ENCODE measurements around the gene RALGPS2. TPM values are rescaled to one million over a fixed set of nuclear protein-coding genes. Genes with fewer than 3 reads are reported as not detected.

Gene RALGPS2
- total and polyA plus RNA-seq, 2 experiments from 2014 or later = 18.1 to 49.6 TPM

DNA sequence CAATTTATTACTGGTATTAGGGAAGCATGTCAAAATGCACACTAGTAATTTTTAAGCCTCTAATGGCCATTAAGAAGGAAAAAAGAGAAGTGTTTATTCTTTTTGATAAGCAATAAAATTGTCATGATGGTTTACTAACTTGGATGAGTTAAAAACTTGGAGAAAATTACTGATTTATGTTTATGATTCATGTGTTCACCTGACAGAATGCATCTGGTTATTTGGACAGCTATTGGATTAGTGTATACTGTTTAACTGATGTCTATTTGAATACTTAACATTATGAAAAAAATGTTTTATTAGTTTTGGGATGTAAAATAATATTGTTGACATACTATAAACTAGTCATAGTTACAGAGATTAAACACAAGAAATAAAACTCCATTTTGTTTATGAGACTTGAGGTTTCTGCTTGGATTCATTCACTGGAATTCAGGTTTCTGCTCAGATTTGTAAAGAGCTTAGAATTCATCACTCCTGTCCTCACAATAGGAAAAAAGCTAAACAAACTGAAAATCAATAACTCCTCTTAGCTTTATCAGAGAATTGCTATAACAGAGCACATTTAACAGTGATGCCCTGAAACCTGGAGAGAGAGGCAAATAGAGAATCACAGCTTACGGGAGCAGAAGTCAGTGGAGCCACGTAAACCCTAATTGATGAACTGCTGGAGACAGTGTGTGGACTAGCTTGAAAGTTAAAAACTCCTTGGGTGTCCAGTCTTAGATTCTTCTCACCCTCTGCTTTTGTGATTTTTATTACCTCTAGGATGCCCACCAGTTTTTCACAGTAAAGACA lies 56.7 kb downstream of the RALGPS2 start:
- in situ Hi-C loops (cut with MboI) = no loop called here
- H3K9me3 ChIP-seq (ENCODE audit: low read depth) = no peaks in the 10 kb centered on the region
- no peak overlapping the region for H3K4me3 ChIP-seq
- no peak overlapping the region for H2AFZ ChIP-seq
- no peaks in the 10 kb centered on the region for H3K27me3 ChIP-seq (replicated peaks; ENCODE audit: insufficient read depth)
- peaks cover 10% of the 10 kb centered on the region for H3K4me1 ChIP-seq (ENCODE audit: insufficient read depth)
- H3K9me2 ChIP-seq (ENCODE audit: insufficient read depth) = no peaks in the 10 kb centered on the region
- TF ChIP-seq EZH2 (IDR thresholded peaks at IDR 0.05; ENCODE audit: insufficient read depth, poor library complexity, severe bottlenecking) = no peak
- no peak for TF ChIP-seq EZH2phosphoT487 (IDR thresholded peaks at IDR 0.05; ENCODE audit: insufficient read depth, low read depth)
- H3K9ac ChIP-seq = no peak overlapping the region
- H3K27ac ChIP-seq = no peak overlapping the region
- 95 to 100% methylated on average over 2 of the region's 2 CpGs for WGBS, 2 experiments (ENCODE audit: low coverage in 1 of 2, low lambda C conversion rate in 2 of 2, missing lambda C conversion rate in 2 of 2)
- no peak for DNase-seq
- H3K36me3 ChIP-seq (ENCODE audit: low read depth) = peaks cover 13% of the 10 kb centered on the region; the same call in 1 of the 2 replicates
- H3K79me2 ChIP-seq (ENCODE audit: insufficient read depth) = peaks cover 52% of the 10 kb centered on the region
- H3K4me2 ChIP-seq (ENCODE audit: unreplicated experiment) = no peak overlapping the region
- H4K20me1 ChIP-seq (ENCODE audit: insufficient read depth) = no peaks in the 10 kb centered on the region
- H3F3A ChIP-seq (ENCODE audit: insufficient read depth) = no peaks in the 10 kb centered on the region

GRCh38 chr1:178784131-178784536 lies 59.1 kb downstream of the RALGPS2 start:
- no peak overlapping the region for H3K27ac ChIP-seq
- H3K4me1 ChIP-seq (ENCODE audit: insufficient read depth) = peaks cover 10% of the 10 kb centered on the region
- TF ChIP-seq EZH2phosphoT487 (IDR thresholded peaks at IDR 0.05; ENCODE audit: insufficient read depth, low read depth) (no peak), EZH2 (IDR thresholded peaks at IDR 0.05; ENCODE audit: insufficient read depth, poor library complexity, severe bottlenecking) (no peak)
- 58 to 63% methylated on average over 2 of the region's 2 CpGs for WGBS, 2 experiments (ENCODE audit: low coverage in 1 of 2, low lambda C conversion rate in 2 of 2, missing lambda C conversion rate in 2 of 2)
- H3F3A ChIP-seq (ENCODE audit: insufficient read depth) = no peaks in the 10 kb centered on the region
- H3K9me3 ChIP-seq (ENCODE audit: low read depth) = no peaks in the 10 kb centered on the region
- H3K4me2 ChIP-seq (ENCODE audit: unreplicated experiment) = peak overlapping the region; percentile 37
- peak overlapping the region; percentile 6; the same call in 1 of the 2 replicates for H3K9ac ChIP-seq
- H3K4me3 ChIP-seq = no peak overlapping the region
- no peaks in the 10 kb centered on the region for H3K27me3 ChIP-seq (replicated peaks; ENCODE audit: insufficient read depth)
- no peaks in the 10 kb centered on the region for H3K9me2 ChIP-seq (ENCODE audit: insufficient read depth)
- peak; percentile 3 for DNase-seq
- peaks cover 12% of the 10 kb centered on the region; the same call in 1 of the 2 replicates for H3K36me3 ChIP-seq (ENCODE audit: low read depth)
- peaks cover 56% of the 10 kb centered on the region for H3K79me2 ChIP-seq (ENCODE audit: insufficient read depth)
- in situ Hi-C loops (cut with MboI) = no loop called here
- H2AFZ ChIP-seq = peak overlapping the region; percentile 32
- H4K20me1 ChIP-seq (ENCODE audit: insufficient read depth) = no peaks in the 10 kb centered on the region

GRCh38 chr1:178792394-178792793 lies 67.3 kb downstream of the RALGPS2 start:
- no peaks in the 10 kb centered on the region for H3K4me1 ChIP-seq (ENCODE audit: insufficient read depth)
- H2AFZ ChIP-seq = no peak overlapping the region
- peaks cover 4% of the 10 kb centered on the region; the same call in 1 of the 2 replicates for H3F3A ChIP-seq (ENCODE audit: insufficient read depth)
- no peaks in the 10 kb centered on the region for H4K20me1 ChIP-seq (ENCODE audit: insufficient read depth)
- no peaks in the 10 kb centered on the region for H3K9me3 ChIP-seq (ENCODE audit: low read depth)
- no peaks in the 10 kb centered on the region for H3K27me3 ChIP-seq (replicated peaks; ENCODE audit: insufficient read depth)
- 84 to 87% methylated on average over 3 of the region's 3 CpGs for WGBS, 2 experiments (ENCODE audit: low coverage in 1 of 2, low lambda C conversion rate in 2 of 2, missing lambda C conversion rate in 2 of 2)
- no peaks in the 10 kb centered on the region for H3K9me2 ChIP-seq (ENCODE audit: insufficient read depth)
- no peak overlapping the region for H3K27ac ChIP-seq
- no peak for TF ChIP-seq EZH2phosphoT487 (IDR thresholded peaks at IDR 0.05; ENCODE audit: insufficient read depth, low read depth)
- TF ChIP-seq EZH2 (IDR thresholded peaks at IDR 0.05; ENCODE audit: insufficient read depth, poor library complexity, severe bottlenecking) = no peak
- peaks cover 11% of the 10 kb centered on the region for H3K79me2 ChIP-seq (ENCODE audit: insufficient read depth)
- H3K4me3 ChIP-seq = no peak overlapping the region
- in situ Hi-C loops (cut with MboI) = no loop called here
- no peak overlapping the region for H3K9ac ChIP-seq
- DNase-seq = no peak
- H3K36me3 ChIP-seq (ENCODE audit: low read depth) = no peaks in the 10 kb centered on the region
- H3K4me2 ChIP-seq (ENCODE audit: unreplicated experiment) = no peak overlapping the region

GRCh38 chr1:178796013-178796412 lies 71.0 kb downstream of the RALGPS2 start:
- TF ChIP-seq EZH2 (IDR thresholded peaks at IDR 0.05; ENCODE audit: insufficient read depth, poor library complexity, severe bottlenecking) = no peak
- TF ChIP-seq EZH2phosphoT487 (IDR thresholded peaks at IDR 0.05; ENCODE audit: insufficient read depth, low read depth) = no peak
- H3K4me2 ChIP-seq (ENCODE audit: unreplicated experiment) = no peak overlapping the region
- in situ Hi-C loops (cut with MboI) = no loop called here
- H3K4me3 ChIP-seq = no peak overlapping the region
- no peak overlapping the region for H3K9ac ChIP-seq
- H3F3A ChIP-seq (ENCODE audit: insufficient read depth) = peaks cover 4% of the 10 kb centered on the region; the same call in 1 of the 2 replicates
- no peaks in the 10 kb centered on the region for H3K36me3 ChIP-seq (ENCODE audit: low read depth)
- H3K4me1 ChIP-seq (ENCODE audit: insufficient read depth) = no peaks in the 10 kb centered on the region
- WGBS, 2 experiments (ENCODE audit: low coverage in 1 of 2, low lambda C conversion rate in 2 of 2, missing lambda C conversion rate in 2 of 2) = 92 to 93% methylated on average over 3 of the region's 3 CpGs
- H3K9me3 ChIP-seq (ENCODE audit: low read depth) = no peaks in the 10 kb centered on the region
- H2AFZ ChIP-seq = no peak overlapping the region
- no peak overlapping the region for H3K27ac ChIP-seq
- no peaks in the 10 kb centered on the region for H3K27me3 ChIP-seq (replicated peaks; ENCODE audit: insufficient read depth)
- no peak for DNase-seq
- H4K20me1 ChIP-seq (ENCODE audit: insufficient read depth) = no peaks in the 10 kb centered on the region
- peaks cover 18% of the 10 kb centered on the region for H3K79me2 ChIP-seq (ENCODE audit: insufficient read depth)
- no peaks in the 10 kb centered on the region for H3K9me2 ChIP-seq (ENCODE audit: insufficient read depth)
